ENCODE measurements around the gene IRF2BP2. TPM values are rescaled to one million over a fixed set of nuclear protein-coding genes. Genes with fewer than 3 reads are reported as not detected.
A peak's percentile ranks its signal among the peaks of the same experiment; 100 is the strongest.

The IRF2BP2 gene
- total and polyA plus RNA-seq, 2 donors (not counting 1 experiment from before 2014, with no cell fraction given) = 126 to 255 TPM

GRCh38 chr1:234604495-234605398 is 5.2 kb downstream of the IRF2BP2 start:
- H3K9ac ChIP-seq (ENCODE audit: low read length) = peak overlapping the region; percentile 76

More at GRCh38 chr1:234604495-234605398, 5.2 kb downstream of the IRF2BP2 start:
- intact Hi-C loops (cut with micrococcal nuclease) = no loop called here
- H3K9me3 Mint-ChIP-seq (ENCODE audit: insufficient read depth) = no peaks in the 10 kb centered on the region
- H3K27ac ChIP-seq (ENCODE audit: low read length in 2 of 2) = peak overlapping the region in 1 of 2 donors; percentile 93
- no peak overlapping the region for H2AFZ ChIP-seq (ENCODE audit: insufficient read depth, low read depth, low read length, poor library complexity, severe bottlenecking)
- peak overlapping the region; percentile 92 for H3K4me3 Mint-ChIP-seq
- H3K4me3 ChIP-seq (ENCODE audit: control extremely low read depth in 1 of 5, extremely low read depth in 1 of 5, insufficient read depth in 1 of 5, low read depth in 2 of 5, low read length in 4 of 5) = peak overlapping the region in 4 of 5 experiments; percentile 22 to 73 (median 66)
- DNase-seq (no peak), ATAC-seq (ENCODE audit: low read depth) (no peak)
- peaks cover 70% of the 10 kb centered on the region for H3K4me1 Mint-ChIP-seq
- peak overlapping the region; percentile 93 for H3K4me2 ChIP-seq (replicated peaks; ENCODE audit: low read depth, low read length, poor library complexity, severe bottlenecking)
- TF ChIP-seq EZH2 (IDR thresholded peaks at IDR 0.05; ENCODE audit: borderline replicate concordance, insufficient read depth, low read depth, low read length, poor library complexity, severe bottlenecking) = no peak
- no peak for TF ChIP-seq CTCF (IDR thresholded peaks at IDR 0.05)
- 6% methylated on average over 4 of the region's 6 CpGs for WGBS (ENCODE audit: insufficient coverage)
- ChIA-PET POLR2A (interaction anchor here (0.5 kb wide), 1 partner anchor 35 kb away, joined by 9 read pairs; no protein-coding TSS in a partner anchor), CTCF (interaction anchor here (0.9 to 10.9 kb wide), 6 partner anchors 8 to 491 kb away, joined by 3 to 157 read pairs (median 4); no protein-coding TSS in a partner anchor)
- H3K36me3 ChIP-seq (replicated peaks in 1 of 2; ENCODE audit: control extremely low read depth in 1 of 2, control insufficient read depth in 1 of 2, extremely low read depth in 1 of 2, insufficient read depth in 2 of 2, low read length in 1 of 2) = peaks cover 0 to 7% of the 10 kb centered on the region in 2 experiments
- H3K27me3 Mint-ChIP-seq = no peaks in the 10 kb centered on the region
- peak overlapping the region; percentile 77 for H3K27ac Mint-ChIP-seq
- peaks cover 64 to 76% of the 10 kb centered on the region in 2 donors for H3K4me1 ChIP-seq (ENCODE audit: control insufficient read depth in 2 of 2, insufficient read depth in 2 of 2, low read length in 2 of 2)
- H4K20me1 ChIP-seq (ENCODE audit: control insufficient read depth, insufficient read depth, low read length, poor library complexity, severe bottlenecking) = peaks cover 20% of the 10 kb centered on the region
- H3K79me2 ChIP-seq (ENCODE audit: control insufficient read depth, insufficient read depth, low read length) = peaks cover 66% of the 10 kb centered on the region
- H3K9me3 ChIP-seq (ENCODE audit: control extremely low read depth in 1 of 3, control insufficient read depth in 2 of 3, insufficient read depth in 1 of 3, low read length in 2 of 3) = peaks cover 0 to 4% (median 1%) of the 10 kb centered on the region in 3 donors
- no peaks in the 10 kb centered on the region for H3K27me3 ChIP-seq (replicated peaks in 1 of 4; ENCODE audit: control extremely low read depth in 1 of 4, control insufficient read depth in 3 of 4, insufficient read depth in 4 of 4, low read length in 3 of 4)
